Activated naive CD4-positive, alpha-beta T cell treated with anti-CD3 and anti-CD28 coated beads, Interleukin-2, amount 50 U/mL, for 72 hours (primary cell): ENCODE data around the gene ETS2. TPM values are rescaled to one million over a fixed set of nuclear protein-coding genes. Genes with fewer than 3 reads are reported as not detected.

Experiments
- ATAC-seq, 2 donors: fragments of 150-1000 bp; cut with Tn5 transposase; 2 replicates each; pipeline ENCODE4 v1.10.0; 2021; ENCODE audit warnings: mild to moderate bottlenecking in 2 of 2, moderate library complexity in 2 of 2
- DNase-seq, 2 donors: peaks; one replicate each; pipeline ENCODE4 v3.0.0; 2021 to 2022; ENCODE audit warnings: low spot score in 2 of 2
- H3K27ac Mint-ChIP-seq, 2 donors: one replicate each; pipeline ENCODE4 v1.8.0; 2022; ENCODE audit warnings: mild to moderate bottlenecking in 2 of 2, mixed read lengths in 2 of 2
- H3K36me3 Mint-ChIP-seq, 2 donors: one replicate each; pipeline ENCODE4 v1.8.0; 2022; ENCODE audit warnings: mixed read lengths in 2 of 2
- H3K9me3 Mint-ChIP-seq, 2 donors: one replicate each; pipeline ENCODE4 v1.8.0; 2022; ENCODE audit warnings: mixed read lengths in 2 of 2
- total RNA-seq, 2 donors: library from RNA; stranded (reverse); gene quantifications; one replicate each; pipeline ENCODE4 v1.2.3, GENCODE V29; 2022

ETS2 gene
- total RNA-seq, 2 donors from 2014 or later, result 35.8 to 48.3 TPM

- DNase-seq (peak; percentile 45 to 67), ATAC-seq (peak in 1 of 2 donors; percentile 23)
- Mint-ChIP-seq H3K36me3 (peaks cover 32 to 33% of the 10 kb centered on the region in 2 donors), H3K27ac (peak overlapping the region; percentile 92 to 93), H3K9me3 (no peaks in the 10 kb centered on the region)
These were observed 618 bp downstream of the ETS2 start for GRCh38 chr21:38806153-38806941.

GRCh38 chr21:38806942-38807284 is 1.2 kb downstream of the ETS2 start:
- Mint-ChIP-seq H3K27ac (peak overlapping the region; percentile 92 to 93), H3K36me3 (peaks cover 38% of the 10 kb centered on the region in 2 donors), H3K9me3 (no peaks in the 10 kb centered on the region)
- DNase-seq (no peak), ATAC-seq (peak in 1 of 2 donors; percentile 12)

- ATAC-seq, result no peak
- peak overlapping the region in 1 of 2 donors; percentile 93 for H3K27ac Mint-ChIP-seq
- H3K9me3 Mint-ChIP-seq, result no peaks in the 10 kb centered on the region
- DNase-seq, result no peak
- H3K36me3 Mint-ChIP-seq, result peaks cover 38 to 39% of the 10 kb centered on the region in 2 donors
These were observed 1.7 kb downstream of the ETS2 start for GRCh38 chr21:38807441-38807871.

GRCh38 chr21:38807986-38808385 is 2.3 kb downstream of the ETS2 start:
- no peaks in the 10 kb centered on the region for H3K9me3 Mint-ChIP-seq
- ATAC-seq, result no peak
- peaks cover 41 to 42% of the 10 kb centered on the region in 2 donors for H3K36me3 Mint-ChIP-seq
- no peak for DNase-seq
- peak overlapping the region in 1 of 2 donors; percentile 93 for H3K27ac Mint-ChIP-seq

GRCh38 chr21:38809198-38809878 is 3.6 kb downstream of the ETS2 start:
- Mint-ChIP-seq H3K36me3 (peaks cover 51 to 54% of the 10 kb centered on the region in 2 donors), H3K27ac (no peak overlapping the region), H3K9me3 (no peaks in the 10 kb centered on the region)
- DNase-seq, result no peak
- no peak for ATAC-seq

GRCh38 chr21:38810034-38810825 is 4.5 kb downstream of the ETS2 start:
- H3K9me3 Mint-ChIP-seq, result no peaks in the 10 kb centered on the region
- DNase-seq (no peak), ATAC-seq (no peak)
- no peak overlapping the region for H3K27ac Mint-ChIP-seq
- peaks cover 60 to 63% of the 10 kb centered on the region in 2 donors for H3K36me3 Mint-ChIP-seq

GRCh38 chr21:38810826-38811164 is 5.1 kb downstream of the ETS2 start:
- Mint-ChIP-seq H3K9me3 (no peaks in the 10 kb centered on the region), H3K36me3 (peaks cover 63 to 67% of the 10 kb centered on the region in 2 donors), H3K27ac (no peak overlapping the region)
- no peak for ATAC-seq
- no peak for DNase-seq

GRCh38 chr21:38811257-38811656 is 5.5 kb downstream of the ETS2 start:
- peaks cover 63 to 69% of the 10 kb centered on the region in 2 donors for H3K36me3 Mint-ChIP-seq
- no peak for DNase-seq
- ATAC-seq, result no peak
- H3K9me3 Mint-ChIP-seq, result no peaks in the 10 kb centered on the region
- H3K27ac Mint-ChIP-seq, result no peak overlapping the region

GRCh38 chr21:38813143-38813542 is 7.4 kb downstream of the ETS2 start:
- Mint-ChIP-seq H3K9me3 (no peaks in the 10 kb centered on the region), H3K27ac (no peak overlapping the region), H3K36me3 (peaks cover 66 to 80% of the 10 kb centered on the region in 2 donors)
- DNase-seq (no peak), ATAC-seq (no peak)

- H3K9me3 Mint-ChIP-seq, result no peaks in the 10 kb centered on the region
- H3K27ac Mint-ChIP-seq, result no peak overlapping the region
- peaks cover 66 to 80% of the 10 kb centered on the region in 2 donors for H3K36me3 Mint-ChIP-seq
- DNase-seq, result no peak
- no peak for ATAC-seq
These were observed 7.8 kb downstream of the ETS2 start for GRCh38 chr21:38813547-38813946.

- Mint-ChIP-seq H3K9me3 (no peaks in the 10 kb centered on the region), H3K36me3 (peaks cover 71 to 84% of the 10 kb centered on the region in 2 donors), H3K27ac (no peak overlapping the region)
- DNase-seq (no peak), ATAC-seq (no peak)
These were observed 8.7 kb downstream of the ETS2 start for GRCh38 chr21:38814126-38815059.

GRCh38 chr21:38815060-38815405 is 9.3 kb downstream of the ETS2 start:
- peak overlapping the region in 1 of 2 donors; percentile 56 for H3K27ac Mint-ChIP-seq
- H3K36me3 Mint-ChIP-seq, result peaks cover 77 to 84% of the 10 kb centered on the region in 2 donors
- ATAC-seq (peak in 1 of 2 donors; percentile 22), DNase-seq (no peak)
- no peaks in the 10 kb centered on the region for H3K9me3 Mint-ChIP-seq

GRCh38 chr21:38816400-38816977 is 10.8 kb downstream of the ETS2 start:
- DNase-seq, result no peak
- no peak for ATAC-seq
- Mint-ChIP-seq H3K36me3 (peaks cover 74 to 76% of the 10 kb centered on the region in 2 donors), H3K27ac (peak overlapping the region in 1 of 2 donors; percentile 72), H3K9me3 (no peaks in the 10 kb centered on the region)

GRCh38 chr21:38817371-38818324 is 11.9 kb downstream of the ETS2 start:
- ATAC-seq (no peak), DNase-seq (no peak)
- no peaks in the 10 kb centered on the region for H3K9me3 Mint-ChIP-seq

GRCh38 chr21:38818325-38818723 is 12.6 kb downstream of the ETS2 start:
- H3K27ac Mint-ChIP-seq, result no peak overlapping the region
- no peak for DNase-seq
- peaks cover 71 to 74% of the 10 kb centered on the region in 2 donors for H3K36me3 Mint-ChIP-seq
- no peak for ATAC-seq
- no peaks in the 10 kb centered on the region for H3K9me3 Mint-ChIP-seq

More at GRCh38 chr21:38817371-38818324, 11.9 kb downstream of the ETS2 start:
- H3K36me3 Mint-ChIP-seq, result peaks cover 74 to 78% of the 10 kb centered on the region in 2 donors
- peak overlapping the region in 1 of 2 donors; percentile 55 for H3K27ac Mint-ChIP-seq
